8988T (cell line): ENCODE measurements around the gene DNAH6.
"Not testable (repeated sequence)": the region's sequence is repeated elsewhere in the genome, so short reads cannot be mapped to it uniquely, and the experiment has no call there.

ENCODE experiments used
- DNase-seq: peaks from one replicate; pipeline ENCODE4 v3.0.0; 2011

The DNAH6 gene

DNA sequence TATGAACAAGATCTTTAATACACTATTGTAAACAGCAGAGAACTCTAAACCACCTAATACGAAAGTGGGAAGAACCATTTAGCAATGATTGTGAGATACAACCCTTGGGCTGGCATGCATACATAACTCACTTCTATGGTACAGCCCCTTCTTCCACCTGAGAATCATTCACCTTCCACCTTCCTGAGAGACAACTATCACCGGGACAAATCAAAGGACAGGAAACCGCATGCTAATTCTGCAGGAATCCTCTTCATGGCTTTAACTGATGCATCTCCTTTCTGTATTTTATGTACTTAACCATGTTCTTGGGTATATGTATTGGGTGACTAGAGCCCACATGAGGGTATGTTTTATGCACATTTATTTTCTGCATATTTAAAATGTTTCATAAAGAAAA is 241.3 kb downstream of the DNAH6 start:
- no peak for DNase-seq

DNA sequence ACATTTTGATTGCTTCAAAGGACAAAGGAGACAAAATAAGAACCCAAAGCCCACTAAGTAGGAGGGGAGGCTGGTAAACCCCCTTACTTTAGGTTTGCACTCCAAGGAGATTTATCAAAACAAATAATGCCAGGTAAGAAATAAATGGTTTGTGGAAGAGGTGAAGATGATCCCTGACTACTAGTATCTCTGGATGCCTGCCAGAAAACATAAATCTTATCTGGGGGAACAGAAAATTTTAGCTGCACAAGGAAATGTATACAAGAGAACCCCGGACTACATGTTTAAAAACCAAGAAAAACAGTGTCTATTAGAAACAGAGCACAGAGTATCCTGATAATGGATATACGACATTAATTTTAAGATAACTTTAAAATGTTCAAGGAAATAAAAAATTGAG is 250.5 kb downstream of the DNAH6 start:
- DNase-seq = no peak

DNA sequence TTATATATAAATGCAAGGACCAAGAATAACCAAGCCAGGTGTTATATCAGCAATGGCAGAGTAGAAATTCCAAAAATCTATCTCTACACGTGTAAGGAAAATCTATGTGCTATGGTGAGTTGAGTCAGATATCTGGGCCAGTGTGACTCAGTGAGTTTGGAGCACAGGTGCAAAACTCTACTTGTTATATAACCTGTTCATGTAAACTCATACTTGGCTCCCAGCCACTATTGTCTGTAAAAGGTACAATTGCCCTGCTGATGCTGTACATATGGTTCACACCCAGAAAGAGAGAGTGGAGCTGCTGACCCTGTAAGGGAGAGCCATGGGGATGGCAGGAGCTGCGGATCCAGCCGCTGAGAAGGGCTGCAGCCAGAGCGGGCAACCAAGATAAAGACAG is 252.5 kb downstream of the DNAH6 start:
- DNase-seq = no peak

DNA sequence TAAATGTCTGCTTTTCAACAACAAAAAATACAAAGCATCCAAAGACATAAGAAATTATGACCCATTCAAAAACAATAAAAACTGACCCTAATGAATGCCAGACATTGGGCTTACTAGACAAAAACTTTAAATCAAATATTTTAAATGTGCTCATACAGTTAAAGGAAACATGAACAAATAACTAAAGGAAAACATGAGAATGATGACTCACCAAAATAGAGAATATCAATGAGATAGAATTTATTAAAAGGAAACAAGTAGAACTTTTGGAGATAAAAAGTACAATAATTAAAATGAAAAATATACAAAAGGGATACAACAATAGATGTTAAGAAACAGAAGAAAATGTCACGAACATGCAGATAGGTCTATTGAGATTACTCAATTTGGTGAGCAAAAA is 254.0 kb downstream of the DNAH6 start:
- DNase-seq = no peak

DNA sequence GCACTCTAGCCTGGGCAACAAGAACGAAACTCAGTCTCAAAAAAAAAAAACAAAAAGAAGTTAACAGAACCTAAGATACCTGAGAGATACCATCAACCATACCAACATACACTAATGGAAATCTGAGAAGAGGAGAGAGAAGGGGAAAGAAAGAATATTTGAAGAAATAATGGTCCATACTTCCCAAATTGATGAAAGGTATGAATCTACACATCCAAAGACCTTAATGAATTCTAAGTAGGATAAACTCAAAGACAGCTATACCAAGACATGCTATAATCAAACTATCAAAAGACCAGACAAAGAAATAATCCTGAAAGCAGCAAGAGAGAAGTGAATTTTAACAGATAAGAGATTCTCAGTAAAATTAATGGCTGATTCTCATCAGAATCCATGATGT is 255.0 kb downstream of the DNAH6 start:
- DNase-seq = no peak

DNA sequence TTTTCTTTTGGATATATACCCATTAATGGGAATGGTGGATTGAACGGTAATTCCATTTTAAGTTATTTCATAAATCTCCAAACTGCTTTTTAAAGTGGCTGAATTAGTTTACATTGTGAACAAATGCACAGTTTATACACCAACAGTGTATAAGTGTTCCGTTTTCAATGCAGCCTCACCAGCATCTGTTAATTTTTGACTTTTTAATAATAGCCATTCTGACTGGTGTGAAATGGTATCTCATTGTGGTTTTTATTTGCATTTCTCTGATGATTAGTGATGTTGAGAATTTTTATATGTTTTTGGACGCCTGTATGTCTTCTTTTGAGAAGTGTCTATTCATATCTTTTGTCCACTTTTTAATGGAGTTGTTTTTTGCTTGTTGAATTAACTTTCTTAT is 257.3 kb downstream of the DNAH6 start:
- not testable (repeated sequence) for DNase-seq

DNA sequence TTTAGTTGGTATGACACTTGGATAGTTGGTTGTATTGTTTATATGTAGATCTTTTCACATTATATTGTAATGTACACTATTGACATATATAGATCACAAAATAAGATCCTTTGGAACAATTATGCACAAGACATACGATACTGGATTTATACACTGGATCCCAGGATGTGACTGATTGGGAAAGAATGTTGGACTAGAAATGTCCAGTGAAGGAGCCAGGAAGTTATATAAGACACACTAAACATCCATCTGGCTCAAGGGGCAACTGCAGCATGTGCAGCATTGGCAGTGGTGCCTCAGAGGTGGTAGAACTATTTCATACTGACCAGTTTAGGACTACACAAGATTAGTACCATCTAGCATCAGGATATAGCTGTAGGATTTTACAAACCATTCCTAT is 259.7 kb downstream of the DNAH6 start:
- peak; percentile 7 for DNase-seq

DNA sequence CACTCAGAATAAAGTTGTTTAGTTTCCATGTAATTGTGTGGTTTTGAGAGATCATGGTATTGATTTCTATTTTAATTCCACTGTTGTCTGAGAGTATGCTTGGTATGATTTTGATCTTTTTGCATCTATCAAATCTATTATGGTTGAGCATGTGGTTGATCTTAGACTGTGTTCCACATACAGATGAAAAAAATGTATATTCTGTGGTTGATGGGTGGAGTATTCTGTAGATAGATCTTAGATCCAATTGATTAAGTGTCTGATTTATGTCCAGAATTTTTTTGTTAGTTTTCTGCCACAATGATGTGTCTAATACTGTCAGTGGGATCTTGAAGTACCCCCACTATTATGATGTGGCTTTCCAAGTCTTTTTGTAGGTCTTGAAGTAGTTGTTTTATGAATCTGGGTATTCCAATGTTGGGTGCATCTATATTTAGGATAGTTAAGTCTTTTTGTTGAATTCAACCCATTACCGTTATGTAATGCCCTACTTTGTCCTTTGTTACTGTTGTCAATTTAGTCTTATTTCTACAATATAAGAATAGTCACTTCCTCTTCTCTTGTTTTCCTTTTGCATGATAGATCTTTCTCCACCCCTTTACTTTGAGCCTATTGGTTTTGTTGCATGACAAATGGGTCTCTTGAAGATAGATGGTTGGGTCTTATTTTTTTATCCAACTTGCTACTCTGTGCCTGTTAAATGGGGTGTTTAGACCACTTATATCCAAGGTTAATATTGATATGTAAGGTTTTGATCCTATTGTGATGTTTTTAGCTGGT is 262.8 kb downstream of the DNAH6 start:
- no peak for DNase-seq

DNA sequence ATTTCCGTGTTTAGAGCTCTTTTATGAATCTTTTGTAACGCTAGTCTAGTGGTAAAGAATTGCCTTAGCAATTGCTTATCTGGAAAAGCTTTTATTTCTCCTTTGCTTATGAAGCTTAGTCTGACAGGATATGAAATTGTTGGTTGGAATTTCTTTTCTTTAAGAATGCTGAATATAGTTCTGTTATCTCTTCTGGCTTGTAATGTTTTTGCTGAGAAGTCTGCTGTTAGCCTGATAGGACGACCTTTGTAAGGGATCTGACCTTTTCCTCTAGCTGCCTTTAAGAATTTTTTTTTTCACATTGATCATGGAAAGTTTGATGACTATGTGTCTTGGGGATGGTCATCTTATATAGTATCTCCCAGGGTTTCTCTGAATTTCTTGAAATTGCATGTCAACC is 263.5 kb downstream of the DNAH6 start:
- no peak for DNase-seq

DNA sequence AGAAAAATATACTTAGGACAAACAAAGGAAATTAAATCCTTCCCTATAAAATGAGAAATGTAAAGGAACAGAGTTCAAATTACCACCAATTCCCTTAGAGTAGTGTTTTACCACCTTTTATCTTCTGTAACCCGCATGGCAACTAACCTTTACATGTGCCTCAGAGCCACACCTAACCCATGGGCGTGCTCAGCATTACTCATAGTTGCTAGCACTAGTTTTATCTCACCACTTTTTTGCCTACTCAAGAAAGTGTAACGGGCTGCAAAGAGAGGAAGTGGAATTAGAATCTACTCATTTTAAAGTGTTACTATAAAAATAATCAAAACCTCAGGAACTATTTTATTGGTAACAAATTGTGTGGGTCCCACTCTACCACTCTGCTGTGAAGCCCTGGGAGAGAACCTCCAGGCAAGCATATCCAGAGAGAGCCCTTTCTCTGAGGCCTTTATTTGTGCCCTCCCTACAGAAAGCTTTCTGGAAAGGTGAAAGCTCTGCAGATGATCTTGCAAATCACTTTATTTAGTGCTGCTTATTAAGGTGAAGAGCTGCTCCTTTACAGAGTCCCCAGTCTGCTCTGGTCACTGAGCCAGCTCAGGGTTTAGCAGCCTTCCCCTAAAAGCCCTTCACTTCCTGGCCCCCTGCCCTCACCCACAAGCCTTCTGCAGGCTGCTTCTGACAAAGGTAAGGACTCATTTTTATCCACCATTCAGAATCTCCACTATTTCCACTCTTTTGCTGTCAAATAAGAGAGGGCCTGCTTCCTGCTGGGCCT is 265.8 kb downstream of the DNAH6 start:
- no peak for DNase-seq

DNA sequence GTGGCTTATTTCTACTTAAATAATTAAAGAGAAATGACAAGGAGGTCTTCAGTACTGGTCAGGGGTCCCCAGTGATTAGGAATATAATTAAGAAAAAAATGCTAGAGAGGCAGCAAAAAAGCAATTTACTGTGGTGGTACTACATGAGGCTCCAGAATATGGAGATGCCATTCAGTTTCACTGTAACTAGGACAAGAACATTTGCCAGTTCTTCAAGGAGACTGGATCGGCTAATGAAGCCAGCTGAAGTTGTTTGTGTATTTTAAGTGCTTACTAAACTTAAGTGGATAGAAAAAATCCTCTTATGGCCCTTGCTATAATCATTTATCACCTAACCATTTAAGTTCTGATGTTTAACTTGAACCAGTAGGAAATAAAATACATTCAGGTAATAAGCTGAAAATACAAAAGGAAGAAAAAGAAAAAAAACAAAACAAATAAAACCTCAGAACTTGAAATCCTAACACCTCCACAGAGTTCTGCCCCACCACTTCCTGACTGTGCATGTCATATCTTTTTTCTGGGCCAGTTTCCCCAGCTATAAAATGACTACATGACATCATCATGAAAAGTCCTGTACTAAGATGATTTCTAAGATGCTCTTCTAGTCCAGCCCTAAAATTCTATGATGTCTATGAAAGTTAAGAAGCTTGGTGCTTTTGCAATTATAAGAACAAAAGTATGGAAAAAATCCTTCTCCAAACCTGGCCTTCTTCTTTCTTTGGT is 266.6 kb downstream of the DNAH6 start:
- no peak for DNase-seq

DNA sequence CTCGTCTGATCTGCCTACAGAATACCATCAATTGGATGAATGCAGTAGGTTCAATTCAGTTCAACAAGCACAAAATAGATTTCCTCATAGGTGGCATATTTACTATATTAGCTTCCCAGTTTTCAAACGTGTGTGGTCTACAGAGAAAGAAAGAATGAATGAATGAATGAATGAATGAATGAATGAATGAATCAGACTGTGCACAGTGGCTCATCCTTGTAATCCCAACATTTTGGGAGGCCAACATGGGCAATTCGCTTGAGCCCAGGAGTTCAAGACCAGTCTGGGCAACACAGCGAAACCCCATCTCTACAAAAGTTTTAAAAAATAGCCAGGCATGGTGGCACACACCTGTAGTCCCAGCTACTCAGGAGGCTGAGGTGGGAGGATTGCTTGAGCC is 269.7 kb downstream of the DNAH6 start:
- DNase-seq = no peak

DNA sequence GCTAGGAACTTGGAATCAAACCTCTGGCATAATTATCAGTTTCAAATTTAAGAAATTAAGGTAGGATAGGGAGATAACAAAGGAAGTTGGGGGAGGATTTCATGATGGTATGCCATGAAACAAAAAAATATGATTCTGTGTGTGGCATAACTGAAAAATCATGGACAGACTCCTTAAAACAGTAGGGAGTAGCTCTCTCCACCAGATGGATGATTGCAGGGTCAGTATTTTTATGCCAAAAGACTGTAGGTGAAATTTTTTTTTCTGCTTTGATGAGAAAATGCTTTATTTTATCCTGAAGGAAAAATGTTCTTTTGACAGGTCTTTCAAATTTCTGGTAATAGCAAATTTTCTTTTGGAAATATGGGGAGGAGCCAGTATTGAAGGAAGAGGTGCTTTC is 270.3 kb downstream of the DNAH6 start:
- no peak for DNase-seq

DNA sequence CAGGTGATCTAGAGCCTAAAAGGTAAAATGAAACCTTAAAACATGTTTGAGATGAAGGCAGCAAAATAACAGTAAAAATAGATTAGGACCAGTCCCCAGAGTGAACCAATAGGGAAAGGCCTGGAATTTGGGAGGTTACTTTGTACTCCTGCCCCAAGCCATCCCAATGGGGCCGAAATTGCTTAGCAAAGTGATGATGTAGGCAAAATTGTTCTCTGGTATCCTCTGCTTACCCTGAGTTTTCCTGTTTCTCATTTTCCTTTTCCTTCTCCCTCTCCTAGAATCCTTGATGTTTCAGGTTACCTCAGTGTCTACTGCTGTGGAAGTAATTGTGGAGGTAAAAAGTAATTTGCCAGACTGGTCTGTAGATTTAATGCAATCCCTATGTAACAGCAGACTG is 271.7 kb downstream of the DNAH6 start:
- DNase-seq = no peak

DNA sequence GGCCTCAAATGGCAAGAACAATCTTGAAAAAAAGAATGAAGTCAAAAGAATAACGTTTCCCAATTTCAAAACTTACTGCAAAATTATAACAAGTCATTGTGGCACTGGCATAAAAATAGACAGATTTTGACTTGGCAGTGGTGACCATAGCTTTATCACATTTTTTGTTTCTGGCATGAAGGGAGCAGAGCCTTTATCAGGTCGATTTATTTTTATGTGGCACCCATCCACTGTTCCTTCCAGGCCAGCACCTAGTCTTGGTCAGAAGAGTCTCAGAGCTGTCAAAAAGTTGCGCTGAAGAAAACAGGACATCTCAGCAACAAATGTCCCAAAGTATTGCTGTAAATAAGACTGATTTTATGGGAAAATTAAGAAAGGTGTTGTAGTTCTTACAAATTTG is 272.2 kb downstream of the DNAH6 start:
- no peak for DNase-seq

DNA sequence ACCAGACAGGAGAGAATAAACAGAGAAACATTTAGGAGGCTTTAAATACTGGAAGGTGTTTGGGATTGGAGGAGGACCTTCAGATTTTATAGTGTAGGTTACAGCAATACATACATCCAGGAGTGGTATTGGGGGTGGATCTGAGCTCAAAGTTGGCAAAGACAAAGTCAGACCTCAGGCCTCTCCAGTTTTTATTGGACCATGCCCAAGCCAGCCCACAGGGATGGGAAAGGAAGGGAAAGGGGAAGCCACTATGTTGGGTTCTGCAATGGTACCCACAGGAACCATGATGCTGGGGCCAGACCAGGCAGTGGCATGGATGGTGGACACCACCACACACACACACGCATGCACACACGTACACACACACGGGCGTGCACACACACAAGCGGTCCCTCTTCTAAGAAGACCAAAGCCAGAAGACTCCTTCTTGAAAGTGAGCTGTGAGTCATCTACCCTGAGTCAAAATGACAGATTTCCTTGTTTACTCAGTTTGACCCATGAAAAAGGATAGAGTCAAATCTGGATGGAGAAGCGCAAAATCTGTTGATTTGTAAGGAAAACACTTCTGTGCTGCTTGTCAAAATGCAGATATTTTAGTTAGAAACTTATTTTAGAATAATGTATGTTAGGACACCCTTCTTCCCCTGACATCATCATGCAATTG is 276.7 kb downstream of the DNAH6 start:
- no peak for DNase-seq

DNA sequence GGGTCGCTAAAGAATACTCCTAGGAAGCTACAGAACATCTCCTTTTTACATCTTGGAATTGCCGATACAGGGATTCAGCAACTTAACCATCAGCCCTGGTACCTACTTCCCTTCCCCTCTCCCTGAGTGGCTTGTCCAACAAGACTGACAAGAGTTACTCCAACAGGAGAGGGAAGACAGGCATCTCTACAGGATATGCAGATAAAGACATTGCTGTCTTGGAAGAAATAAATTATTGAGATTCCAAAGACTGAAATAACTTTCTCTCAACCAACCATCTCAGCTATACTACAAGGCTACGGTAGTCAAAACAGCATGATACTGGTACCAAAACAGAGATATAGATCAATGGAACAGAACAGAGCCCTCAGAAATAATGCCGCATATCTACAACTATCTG is 277.3 kb downstream of the DNAH6 start:
- DNase-seq = no peak

DNA sequence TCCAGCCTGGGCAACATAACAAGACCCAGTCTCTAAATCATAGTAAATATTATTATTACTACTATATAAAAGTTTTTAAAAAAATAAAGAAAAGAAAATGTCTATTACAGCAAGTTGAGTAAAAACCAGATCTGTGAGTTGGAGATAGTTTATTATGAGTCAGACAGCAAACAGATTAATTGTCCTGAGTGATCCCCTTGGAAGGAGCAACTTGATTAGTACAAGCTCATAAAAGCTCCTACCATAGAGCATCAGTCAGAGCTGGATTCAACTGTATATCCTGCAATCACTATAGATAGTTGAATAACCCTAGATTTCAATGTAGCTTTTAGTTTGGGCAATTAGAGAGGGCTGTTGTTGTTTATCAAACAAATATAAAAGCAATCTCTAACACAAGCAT is 280.5 kb downstream of the DNAH6 start:
- no peak for DNase-seq

DNA sequence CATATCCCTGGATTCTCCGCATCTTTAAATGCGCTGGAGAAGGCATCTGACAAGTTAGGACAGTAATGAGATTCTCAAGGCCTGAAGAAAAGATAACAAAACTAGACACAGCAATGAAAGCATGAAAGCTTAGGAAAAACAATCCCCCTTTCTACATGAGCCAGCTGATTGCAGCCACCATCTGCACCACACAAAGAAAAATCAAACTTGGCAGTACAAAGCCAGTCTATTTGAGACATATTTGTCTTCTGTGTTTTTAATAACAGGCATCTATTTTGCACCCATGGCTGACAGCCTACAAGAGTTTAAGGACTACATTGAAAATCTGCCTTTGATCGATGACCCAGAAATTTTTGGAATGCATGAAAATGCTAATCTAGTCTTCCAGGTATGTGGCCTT is 281.0 kb downstream of the DNAH6 start:
- DNase-seq = no peak

DNA sequence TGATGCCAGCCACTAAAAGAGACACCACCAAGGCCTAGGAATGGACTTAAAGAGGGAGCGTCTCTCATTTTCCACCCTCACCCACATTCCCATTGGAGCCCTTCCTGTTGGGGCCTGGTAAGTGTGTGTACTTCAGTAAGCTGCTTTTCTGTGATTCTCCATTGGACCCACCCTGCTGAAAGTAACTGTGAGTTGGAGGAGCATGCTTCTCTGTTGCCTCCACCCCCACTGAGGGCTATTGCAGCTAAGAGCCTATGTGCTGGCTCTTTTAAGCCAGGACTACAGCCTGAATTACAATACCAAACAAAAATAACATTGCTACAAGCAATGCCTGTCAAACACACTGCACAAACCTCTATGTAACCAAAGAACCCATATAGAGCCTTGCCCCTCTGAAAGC is 283.5 kb downstream of the DNAH6 start:
- no peak for DNase-seq

DNA sequence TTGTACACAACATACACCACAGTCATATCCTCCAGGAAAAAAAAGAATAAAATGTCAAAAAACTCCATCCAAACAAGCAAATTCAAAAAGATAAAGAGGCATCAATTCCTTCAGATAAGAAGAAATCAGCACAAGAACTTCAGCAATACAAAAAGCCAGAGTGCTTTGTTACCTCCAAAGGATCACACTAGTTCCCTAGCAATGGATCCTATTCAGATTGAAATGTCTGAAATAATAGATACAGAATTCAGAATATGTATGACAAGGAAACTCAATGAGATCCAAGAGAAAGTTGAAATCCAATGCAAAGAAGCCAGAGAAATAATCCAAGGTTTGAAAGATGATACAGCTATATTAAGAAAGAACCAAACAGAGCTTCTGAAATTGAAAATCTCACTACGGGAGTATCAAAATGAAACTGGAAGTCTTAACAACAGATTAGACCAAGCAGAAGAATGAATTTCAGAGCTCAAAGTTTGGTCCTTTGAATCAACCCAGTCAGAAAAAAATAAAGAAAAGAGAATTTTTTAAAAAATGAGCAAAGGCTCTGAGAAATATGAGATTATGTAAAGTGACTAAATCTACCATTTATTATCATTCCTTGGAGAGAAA is 284.0 kb downstream of the DNAH6 start:
- no peak for DNase-seq

DNA sequence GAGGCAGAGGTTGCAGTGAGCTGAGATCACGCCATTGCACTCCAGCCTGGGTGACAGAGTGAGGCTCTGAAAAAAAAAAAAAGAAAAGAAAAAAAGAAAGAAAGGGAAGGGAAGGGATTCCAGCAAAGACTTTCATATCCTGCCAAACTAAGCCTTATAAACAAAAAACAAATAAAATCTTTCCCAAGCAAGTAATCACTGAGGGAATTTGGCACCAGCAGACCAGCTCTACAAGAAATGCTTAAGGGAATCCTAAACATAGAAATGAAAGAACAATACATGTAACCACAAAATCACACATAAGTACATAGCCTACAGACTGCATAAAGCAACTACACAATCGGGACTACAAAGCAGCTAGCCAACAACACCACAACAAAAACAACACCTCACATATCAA is 285.5 kb downstream of the DNAH6 start:
- no peak for DNase-seq
